Activated B cell treated with CpG ODN at 0.5 μM for 24 hours (primary cell): ENCODE results near the gene SPPL2A. TPM values are rescaled to one million over a fixed set of nuclear protein-coding genes. Genes with fewer than 3 reads are reported as not detected.

ENCODE experiments used
- ATAC-seq: fragments of 200-7000 bp; cut with Tn5 transposase; one replicate; pipeline ENCODE4 v1.10.0; 2021; ENCODE audit warnings: low read depth, mild to moderate bottlenecking, moderate library complexity
- CTCF ChIA-PET: fragments of 350-600 bp; sonication (Branson Sonifier 250); formaldehyde crosslinking; loops from one replicate; lab custom pipeline; 2021; ENCODE audit warnings: antibody characterized with exemption; lab: Charles Lee
- POLR2A ChIA-PET: fragments of 350-600 bp; sonication (Branson Sonifier 250); formaldehyde crosslinking; loops from one replicate; lab custom pipeline; 2021; ENCODE audit warnings: antibody characterized with exemption; lab: Charles Lee
- DNase-seq: peaks from one replicate; pipeline ENCODE4 v3.0.0; 2022
- H3K27ac Mint-ChIP-seq: one replicate; pipeline ENCODE4 v1.8.0; 2020; ENCODE audit warnings: mixed read lengths
- H3K27me3 Mint-ChIP-seq: one replicate; pipeline ENCODE4 v1.8.0; 2021; ENCODE audit warnings: mixed read lengths
- H3K36me3 Mint-ChIP-seq: one replicate; pipeline ENCODE4 v1.8.0; 2021; ENCODE audit warnings: low read depth, mixed read lengths
- H3K4me1 Mint-ChIP-seq: one replicate; pipeline ENCODE4 v1.8.0; 2021; ENCODE audit warnings: mixed read lengths
- H3K4me3 Mint-ChIP-seq: one replicate; pipeline ENCODE4 v1.8.0; 2020; ENCODE audit warnings: mild to moderate bottlenecking, mixed read lengths
- H3K9me3 Mint-ChIP-seq: one replicate; pipeline ENCODE4 v1.8.0; 2020; ENCODE audit warnings: mixed read lengths
- intact Hi-C: fragments of 100-400 bp; cut with micrococcal nuclease; formaldehyde crosslinking; loops from one replicate; pipeline ENCODE4 v1.15.1; 2024
- total RNA-seq: library from RNA; stranded (reverse); gene quantifications from 2 replicates; pipeline ENCODE4 v1.2.3, GENCODE V29; 2022
- TF ChIP-seq, protein P1 (sequence below): fragments of 200-600 bp; IDR thresholded peaks from one replicate; pipeline ENCODE4 v1.8.0; 2022; ENCODE audit warnings: antibody characterized with exemption, mild to moderate bottlenecking

SPPL2A gene
- total RNA-seq, 1 donor from 2014 or later = 85.3 TPM

DNA sequence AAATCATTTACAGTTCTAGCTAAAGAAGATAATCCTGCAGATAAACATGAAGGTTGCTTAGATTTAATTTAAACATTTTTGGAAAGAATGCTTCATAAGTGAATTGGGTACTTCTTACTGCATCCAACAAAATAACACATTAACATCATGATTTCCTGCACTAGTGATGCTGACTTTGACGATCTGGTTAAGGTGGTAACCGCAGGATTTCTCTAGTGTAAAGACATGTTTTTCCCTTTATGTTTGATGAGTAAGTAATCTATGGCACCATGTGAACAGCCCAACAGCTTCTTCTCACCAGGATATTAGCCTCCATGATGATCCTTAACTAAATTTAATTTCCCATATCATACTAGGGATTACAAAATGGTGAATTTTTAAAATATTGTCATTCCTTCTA, 14.1 kb downstream of the SPPL2A start:
- POLR2A ChIA-PET = interaction anchor here (1.5 to 1.7 kb wide), 2 partner anchors 13 to 15 kb away, joined by 3 to 4 read pairs; no protein-coding TSS in a partner anchor
- intact Hi-C loops = no loop called here
- Mint-ChIP-seq H3K27ac (no peak overlapping the region), H3K4me1 (peaks cover 4% of the 10 kb centered on the region), H3K36me3 (peaks cover 49% of the 10 kb centered on the region), H3K4me3 (no peak overlapping the region), H3K27me3 (no peaks in the 10 kb centered on the region), H3K9me3 (no peaks in the 10 kb centered on the region)
- CTCF ChIA-PET = no interaction called here
- no peak for ATAC-seq
- no peak for DNase-seq
- TF ChIP-seq, protein P1, sequence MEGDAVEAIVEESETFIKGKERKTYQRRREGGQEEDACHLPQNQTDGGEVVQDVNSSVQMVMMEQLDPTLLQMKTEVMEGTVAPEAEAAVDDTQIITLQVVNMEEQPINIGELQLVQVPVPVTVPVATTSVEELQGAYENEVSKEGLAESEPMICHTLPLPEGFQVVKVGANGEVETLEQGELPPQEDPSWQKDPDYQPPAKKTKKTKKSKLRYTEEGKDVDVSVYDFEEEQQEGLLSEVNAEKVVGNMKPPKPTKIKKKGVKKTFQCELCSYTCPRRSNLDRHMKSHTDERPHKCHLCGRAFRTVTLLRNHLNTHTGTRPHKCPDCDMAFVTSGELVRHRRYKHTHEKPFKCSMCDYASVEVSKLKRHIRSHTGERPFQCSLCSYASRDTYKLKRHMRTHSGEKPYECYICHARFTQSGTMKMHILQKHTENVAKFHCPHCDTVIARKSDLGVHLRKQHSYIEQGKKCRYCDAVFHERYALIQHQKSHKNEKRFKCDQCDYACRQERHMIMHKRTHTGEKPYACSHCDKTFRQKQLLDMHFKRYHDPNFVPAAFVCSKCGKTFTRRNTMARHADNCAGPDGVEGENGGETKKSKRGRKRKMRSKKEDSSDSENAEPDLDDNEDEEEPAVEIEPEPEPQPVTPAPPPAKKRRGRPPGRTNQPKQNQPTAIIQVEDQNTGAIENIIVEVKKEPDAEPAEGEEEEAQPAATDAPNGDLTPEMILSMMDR = no peak

DNA sequence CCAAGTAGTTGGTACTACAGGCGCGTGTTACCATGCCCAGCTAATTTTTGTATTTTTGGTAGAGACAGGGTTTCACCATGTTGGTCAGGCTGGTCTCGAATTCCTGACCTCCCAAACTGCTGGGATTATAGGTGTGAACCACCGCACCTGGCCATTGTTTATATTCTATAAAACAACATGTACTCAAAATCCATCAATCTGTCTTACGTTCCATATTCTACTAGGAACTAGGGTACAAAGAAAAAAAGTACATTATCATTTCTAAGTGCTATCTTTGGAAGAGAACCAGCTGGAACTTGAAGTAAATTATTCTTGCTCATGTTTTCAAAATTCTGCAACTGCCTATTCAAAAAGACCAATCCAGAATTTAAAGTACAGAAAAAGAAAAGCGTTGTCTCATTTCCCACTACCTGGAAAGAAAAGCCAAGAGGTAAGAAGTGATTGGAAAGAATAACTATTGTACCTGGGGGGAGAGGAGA, 15.2 kb downstream of the SPPL2A start:
- H3K27me3 Mint-ChIP-seq = no peaks in the 10 kb centered on the region
- H3K27ac Mint-ChIP-seq = no peak overlapping the region
- no peak overlapping the region for H3K4me3 Mint-ChIP-seq

DNA sequence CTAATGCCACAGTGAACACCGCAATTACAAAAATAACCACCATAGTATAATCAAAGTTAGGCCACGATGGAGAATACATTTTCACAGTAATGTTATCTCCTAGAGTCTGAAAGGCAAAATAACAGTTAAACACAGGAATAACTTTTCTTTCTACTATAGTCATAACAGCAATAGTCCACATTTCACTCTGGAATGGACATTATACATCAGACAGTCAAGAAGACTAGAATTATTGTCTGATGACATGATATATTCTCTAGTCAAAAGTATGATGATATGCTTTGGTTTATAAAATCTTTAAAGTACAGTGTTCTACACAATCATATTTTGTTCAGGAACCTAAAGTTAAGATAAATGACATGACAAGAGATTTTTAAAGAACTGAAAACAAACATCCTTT, 18.0 kb downstream of the SPPL2A start:
- CTCF ChIA-PET = no interaction called here
- H3K36me3 Mint-ChIP-seq = peaks cover 56% of the 10 kb centered on the region

More for the DNA sequence above, 15.2 kb downstream of the SPPL2A start:
- peaks cover 48% of the 10 kb centered on the region for H3K36me3 Mint-ChIP-seq
- DNase-seq (no peak), ATAC-seq (no peak)
- TF ChIP-seq, protein P1 = no peak
- intact Hi-C loops = no loop called here
- peaks cover 2% of the 10 kb centered on the region for H3K4me1 Mint-ChIP-seq
- POLR2A ChIA-PET = interaction anchor here (0.6 to 1.7 kb wide), 2 partner anchors 15 to 16 kb away, joined by 3 to 6 read pairs; no protein-coding TSS in a partner anchor
- H3K9me3 Mint-ChIP-seq = no peaks in the 10 kb centered on the region
- CTCF ChIA-PET = no interaction called here

DNA sequence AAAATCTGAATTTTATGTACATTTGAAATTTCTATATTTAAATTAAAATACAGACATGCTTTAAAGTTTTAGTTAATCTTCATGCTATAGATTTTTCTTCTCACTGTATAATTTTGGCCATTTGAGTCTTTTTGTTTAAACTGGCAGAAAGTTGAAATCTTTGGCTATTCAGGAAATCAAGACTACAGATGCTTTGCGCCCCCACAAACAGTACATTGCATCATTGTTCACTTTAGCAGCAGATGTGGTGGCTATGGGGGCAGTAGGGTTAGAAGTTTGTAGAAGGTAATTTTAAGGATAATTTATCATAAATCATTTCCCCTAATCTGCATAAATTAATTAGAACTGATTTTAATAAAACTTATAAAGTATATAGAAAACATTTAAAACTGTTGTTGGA, 20.9 kb downstream of the SPPL2A start:
- intact Hi-C loops = no loop called here
- H3K36me3 Mint-ChIP-seq = peaks cover 58% of the 10 kb centered on the region
- H3K4me1 Mint-ChIP-seq = no peaks in the 10 kb centered on the region
- H3K4me3 Mint-ChIP-seq = no peak overlapping the region
- no peaks in the 10 kb centered on the region for H3K9me3 Mint-ChIP-seq
- DNase-seq (no peak), ATAC-seq (no peak)
- TF ChIP-seq, protein P1 = no peak
- POLR2A ChIA-PET = no interaction called here
- H3K27me3 Mint-ChIP-seq = no peaks in the 10 kb centered on the region
- no peak overlapping the region for H3K27ac Mint-ChIP-seq
- CTCF ChIA-PET = no interaction called here

More for the DNA sequence above, 18.0 kb downstream of the SPPL2A start:
- intact Hi-C loops = loop anchor here (5.0 kb wide), 1 partner anchor 160 kb away; the partner anchor contains the start of gene AP4E1
- TF ChIP-seq, protein P1 = no peak
- DNase-seq (no peak), ATAC-seq (no peak)
- Mint-ChIP-seq H3K4me1 (no peaks in the 10 kb centered on the region), H3K9me3 (no peaks in the 10 kb centered on the region), H3K27ac (no peak overlapping the region), H3K4me3 (no peak overlapping the region), H3K27me3 (no peaks in the 10 kb centered on the region)
- POLR2A ChIA-PET = no interaction called here

DNA sequence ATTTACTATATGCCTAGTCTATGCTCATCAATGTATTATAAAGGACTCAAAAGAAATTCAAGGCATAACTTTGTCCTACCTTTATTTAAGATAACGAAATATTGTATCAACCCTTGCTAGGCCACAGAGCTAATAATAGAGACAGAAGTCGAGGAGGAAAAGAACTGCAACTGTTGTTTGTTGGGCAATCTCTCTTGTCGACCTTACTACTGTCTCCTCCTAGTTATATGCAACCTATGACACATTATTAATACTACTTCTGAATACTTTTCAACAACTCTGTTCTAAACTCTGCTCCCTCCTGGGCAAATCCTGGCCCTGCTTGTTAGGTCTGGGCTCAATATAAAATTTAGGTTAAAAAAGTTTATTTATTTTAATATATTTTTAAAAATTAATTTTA, 24.6 kb downstream of the SPPL2A start:
- DNase-seq = no peak
- no peaks in the 10 kb centered on the region for H3K9me3 Mint-ChIP-seq
- CTCF ChIA-PET = no interaction called here
- H3K36me3 Mint-ChIP-seq = peaks cover 54% of the 10 kb centered on the region
- H3K4me3 Mint-ChIP-seq = no peak overlapping the region
- TF ChIP-seq, protein P1 = no peak
- H3K27ac Mint-ChIP-seq = no peak overlapping the region
- POLR2A ChIA-PET = no interaction called here
- intact Hi-C loops = no loop called here
- no peak for ATAC-seq
- no peaks in the 10 kb centered on the region for H3K4me1 Mint-ChIP-seq
- no peaks in the 10 kb centered on the region for H3K27me3 Mint-ChIP-seq
